ENCODE measurements around the gene SLC16A5.
"Not testable (repeated sequence)": the region's sequence is repeated elsewhere in the genome, so short reads cannot be mapped to it uniquely, and the experiment has no call there.

Gene SLC16A5

GRCh38 chr17:75063626-75064025 is 24.1 kb upstream of the SLC16A5 start:
- DNase-seq (ENCODE audit: insufficient read length, low spot score) (no peak), FAIRE-seq (no peak)
- TF ChIP-seq POLR2A (IDR thresholded peaks at IDR 0.05; ENCODE audit: low read depth, low read length) = no peak
- TF ChIP-seq POLR2AphosphoS5 (IDR thresholded peaks at IDR 0.05; ENCODE audit: low read depth, low read length) = no peak
- TF ChIP-seq SPI1 (IDR thresholded peaks at IDR 0.05; ENCODE audit: low read depth, low read length) = no peak
- TF ChIP-seq POU2F2 (IDR thresholded peaks at IDR 0.05; ENCODE audit: low read depth, low read length) = no peak
- TF ChIP-seq TAF1 (IDR thresholded peaks at IDR 0.05; ENCODE audit: low read depth, low read length) = no peak
- no peak for TF ChIP-seq PAX5 (IDR thresholded peaks at IDR 0.05; ENCODE audit: insufficient read depth, low read length, severe bottlenecking)

- FAIRE-seq (no peak), DNase-seq (ENCODE audit: insufficient read length, low spot score) (no peak)
- TF ChIP-seq POLR2A (IDR thresholded peaks at IDR 0.05; ENCODE audit: low read depth, low read length) = no peak
- no peak for TF ChIP-seq PAX5 (IDR thresholded peaks at IDR 0.05; ENCODE audit: insufficient read depth, low read length, severe bottlenecking)
- no peak for TF ChIP-seq POLR2AphosphoS5 (IDR thresholded peaks at IDR 0.05; ENCODE audit: low read depth, low read length)
These were observed 23.7 kb upstream of the SLC16A5 start for GRCh38 chr17:75064040-75064439.

- TF ChIP-seq TAF1 (IDR thresholded peaks at IDR 0.05; ENCODE audit: low read depth, low read length) (no peak), POLR2A (IDR thresholded peaks at IDR 0.05; ENCODE audit: low read depth, low read length) (no peak), POU2F2 (IDR thresholded peaks at IDR 0.05; ENCODE audit: low read depth, low read length) (no peak)
- FAIRE-seq (no peak), DNase-seq (ENCODE audit: insufficient read length, low spot score) (no peak)
These were observed 23.3 kb upstream of the SLC16A5 start for GRCh38 chr17:75064460-75064859.

GRCh38 chr17:75064867-75065561 is 22.7 kb upstream of the SLC16A5 start:
- FAIRE-seq (no peak), DNase-seq (ENCODE audit: insufficient read length, low spot score) (no peak)
- no peak for TF ChIP-seq PAX5 (IDR thresholded peaks at IDR 0.05; ENCODE audit: insufficient read depth, low read length, severe bottlenecking)

- DNase-seq (ENCODE audit: insufficient read length, low spot score) (no peak), FAIRE-seq (no peak)
- TF ChIP-seq POLR2AphosphoS5 (IDR thresholded peaks at IDR 0.05; ENCODE audit: low read depth, low read length) (no peak), PAX5 (IDR thresholded peaks at IDR 0.05; ENCODE audit: insufficient read depth, low read length, severe bottlenecking) (no peak), POLR2A (IDR thresholded peaks at IDR 0.05; ENCODE audit: low read depth, low read length) (no peak), POU2F2 (IDR thresholded peaks at IDR 0.05; ENCODE audit: low read depth, low read length) (no peak), SPI1 (IDR thresholded peaks at IDR 0.05; ENCODE audit: low read depth, low read length) (no peak; the same call in 1 of the 2 replicates), TAF1 (IDR thresholded peaks at IDR 0.05; ENCODE audit: low read depth, low read length) (no peak)
These were observed 22.1 kb upstream of the SLC16A5 start for GRCh38 chr17:75065562-75066151.

GRCh38 chr17:75067856-75068255 is 19.9 kb upstream of the SLC16A5 start:
- no peak for FAIRE-seq

GRCh38 chr17:75068750-75069149 is 19.0 kb upstream of the SLC16A5 start:
- TF ChIP-seq PAX5 (IDR thresholded peaks at IDR 0.05; ENCODE audit: insufficient read depth, low read length, severe bottlenecking) (no peak), TAF1 (IDR thresholded peaks at IDR 0.05; ENCODE audit: low read depth, low read length) (no peak), POLR2AphosphoS5 (IDR thresholded peaks at IDR 0.05; ENCODE audit: low read depth, low read length) (no peak), SPI1 (IDR thresholded peaks at IDR 0.05; ENCODE audit: low read depth, low read length) (no peak), POU2F2 (IDR thresholded peaks at IDR 0.05; ENCODE audit: low read depth, low read length) (no peak), POLR2A (IDR thresholded peaks at IDR 0.05; ENCODE audit: low read depth, low read length) (no peak)
- FAIRE-seq (no peak), DNase-seq (ENCODE audit: insufficient read length, low spot score) (no peak)

More at GRCh38 chr17:75067856-75068255, 19.9 kb upstream of the SLC16A5 start:
- no peak for DNase-seq (ENCODE audit: insufficient read length, low spot score)
- no peak for TF ChIP-seq TAF1 (IDR thresholded peaks at IDR 0.05; ENCODE audit: low read depth, low read length)
- TF ChIP-seq SPI1 (IDR thresholded peaks at IDR 0.05; ENCODE audit: low read depth, low read length) = no peak
- TF ChIP-seq PAX5 (IDR thresholded peaks at IDR 0.05; ENCODE audit: insufficient read depth, low read length, severe bottlenecking) = no peak
- no peak for TF ChIP-seq POLR2A (IDR thresholded peaks at IDR 0.05; ENCODE audit: low read depth, low read length)
- no peak for TF ChIP-seq POU2F2 (IDR thresholded peaks at IDR 0.05; ENCODE audit: low read depth, low read length)
- no peak for TF ChIP-seq POLR2AphosphoS5 (IDR thresholded peaks at IDR 0.05; ENCODE audit: low read depth, low read length)

GRCh38 chr17:75069783-75070182 is 18.0 kb upstream of the SLC16A5 start:
- TF ChIP-seq TAF1 (IDR thresholded peaks at IDR 0.05; ENCODE audit: low read depth, low read length) = no peak
- no peak for TF ChIP-seq SPI1 (IDR thresholded peaks at IDR 0.05; ENCODE audit: low read depth, low read length)
- TF ChIP-seq POLR2A (IDR thresholded peaks at IDR 0.05; ENCODE audit: low read depth, low read length) = no peak
- TF ChIP-seq PAX5 (IDR thresholded peaks at IDR 0.05; ENCODE audit: insufficient read depth, low read length, severe bottlenecking) = no peak
- TF ChIP-seq POU2F2 (IDR thresholded peaks at IDR 0.05; ENCODE audit: low read depth, low read length) = no peak
- TF ChIP-seq POLR2AphosphoS5 (IDR thresholded peaks at IDR 0.05; ENCODE audit: low read depth, low read length) = no peak
- no peak for DNase-seq (ENCODE audit: insufficient read length, low spot score)
- no peak for FAIRE-seq

- FAIRE-seq; DNase-seq (ENCODE audit: insufficient read length, low spot score): not testable (repeated sequence)
These were observed 16.1 kb upstream of the SLC16A5 start for GRCh38 chr17:75071478-75072271.

GRCh38 chr17:75072909-75073308 is 14.8 kb upstream of the SLC16A5 start:
- FAIRE-seq; DNase-seq (ENCODE audit: insufficient read length, low spot score): not testable (repeated sequence)
